Epithelial cell of proximal tubule (primary cell): Measurements from ENCODE around the gene PXDN. TPM values are rescaled to one million over a fixed set of nuclear protein-coding genes. Genes with fewer than 3 reads are reported as not detected.
"Not testable (repeated sequence)": the region's sequence is repeated elsewhere in the genome, so short reads cannot be mapped to it uniquely, and the experiment has no call there.

Experiments
- DNase-seq: peaks from one replicate; pipeline ENCODE4 v3.0.0-alpha.2; 2011; ENCODE audit warnings: low read depth
- H3K4me3 ChIP-seq: 2 replicates; pipeline ENCODE4 v1.5.1; 2011; ENCODE audit warnings: low read depth, mild to moderate bottlenecking, low read length
- CTCF ChIP-seq: conservative IDR thresholded peaks from 2 replicates; pipeline ENCODE4 v1.5.1; 2012; ENCODE audit warnings: low read depth, mild to moderate bottlenecking, low read length
- total RNA-seq: library from RNA; depleted of rRNA; stranded (reverse); fragments of >200 nt; gene quantifications from 2 replicates; pipeline ENCODE4 v1.2.3, GENCODE V29; 2015

The PXDN gene
- total RNA-seq, 1 donor from 2014 or later: 197 TPM

- no peak for TF ChIP-seq CTCF
- no peak for DNase-seq
Measured at GRCh38 chr2:1781291-1782080, 37.2 kb upstream of the PXDN start.

GRCh38 chr2:1780693-1781092, 36.4 kb upstream of the PXDN start:
- no peak overlapping the region for H3K4me3 ChIP-seq
- TF ChIP-seq CTCF: no peak
- no peak for DNase-seq

More at GRCh38 chr2:1781291-1782080, 37.2 kb upstream of the PXDN start:
- no peak overlapping the region for H3K4me3 ChIP-seq

- not testable (repeated sequence) for DNase-seq, H3K4me3 ChIP-seq
Measured at GRCh38 chr2:1780054-1780453, 35.7 kb upstream of the PXDN start.

- no peak for TF ChIP-seq CTCF
- no peak overlapping the region for H3K4me3 ChIP-seq
- DNase-seq: no peak
Measured at GRCh38 chr2:1778566-1778965, 34.3 kb upstream of the PXDN start.

GRCh38 chr2:1777781-1778180, 33.5 kb upstream of the PXDN start:
- no peak overlapping the region for H3K4me3 ChIP-seq
- no peak for TF ChIP-seq CTCF
- DNase-seq: no peak

GRCh38 chr2:1777156-1777555, 32.8 kb upstream of the PXDN start:
- DNase-seq: no peak
- no peak for TF ChIP-seq CTCF
- H3K4me3 ChIP-seq: no peak overlapping the region

GRCh38 chr2:1775511-1776035, 31.3 kb upstream of the PXDN start:
- DNase-seq: no peak
- no peak overlapping the region for H3K4me3 ChIP-seq
- TF ChIP-seq CTCF: no peak
